ENCODE results near the gene RAG2.

RAG2 gene

DNA sequence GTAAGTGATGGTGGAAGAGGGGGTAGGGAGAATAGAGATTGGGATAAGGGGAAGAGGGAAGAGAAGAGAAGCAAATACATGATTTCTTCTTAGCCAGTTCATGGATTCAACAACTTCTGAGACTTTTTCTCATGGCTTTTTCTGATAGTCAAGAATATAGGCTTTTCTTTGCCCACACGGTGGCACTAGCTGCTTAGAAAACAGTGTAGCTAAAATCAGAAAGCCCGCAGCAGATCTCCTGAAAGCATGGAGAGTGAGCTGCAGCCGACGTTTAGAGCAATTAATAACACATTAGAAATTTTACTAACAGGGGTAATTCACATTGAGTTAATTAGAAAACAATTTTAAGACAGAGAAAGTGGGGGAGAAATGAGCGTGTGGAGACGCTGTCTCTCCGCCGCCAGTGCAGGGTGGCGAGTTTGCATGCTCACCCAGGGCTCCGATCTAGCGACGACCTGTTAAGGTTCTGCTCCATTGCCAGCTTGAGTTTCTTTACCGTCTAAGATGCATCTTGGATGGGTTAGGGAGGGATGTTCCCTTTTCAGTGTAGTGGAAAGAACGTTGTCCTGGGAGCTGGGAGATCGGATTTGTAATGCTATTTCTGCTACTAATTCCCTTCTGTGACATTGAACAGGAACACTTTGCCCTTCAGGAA lies 33.5 kb downstream of the RAG2 start (continued):
- peak; percentile 87 for TF ChIP-seq ZNF654 (tag by site-specific recombination; IDR thresholded peaks at IDR 0.05; ENCODE audit: low read depth)
- TF ChIP-seq, protein P1, sequence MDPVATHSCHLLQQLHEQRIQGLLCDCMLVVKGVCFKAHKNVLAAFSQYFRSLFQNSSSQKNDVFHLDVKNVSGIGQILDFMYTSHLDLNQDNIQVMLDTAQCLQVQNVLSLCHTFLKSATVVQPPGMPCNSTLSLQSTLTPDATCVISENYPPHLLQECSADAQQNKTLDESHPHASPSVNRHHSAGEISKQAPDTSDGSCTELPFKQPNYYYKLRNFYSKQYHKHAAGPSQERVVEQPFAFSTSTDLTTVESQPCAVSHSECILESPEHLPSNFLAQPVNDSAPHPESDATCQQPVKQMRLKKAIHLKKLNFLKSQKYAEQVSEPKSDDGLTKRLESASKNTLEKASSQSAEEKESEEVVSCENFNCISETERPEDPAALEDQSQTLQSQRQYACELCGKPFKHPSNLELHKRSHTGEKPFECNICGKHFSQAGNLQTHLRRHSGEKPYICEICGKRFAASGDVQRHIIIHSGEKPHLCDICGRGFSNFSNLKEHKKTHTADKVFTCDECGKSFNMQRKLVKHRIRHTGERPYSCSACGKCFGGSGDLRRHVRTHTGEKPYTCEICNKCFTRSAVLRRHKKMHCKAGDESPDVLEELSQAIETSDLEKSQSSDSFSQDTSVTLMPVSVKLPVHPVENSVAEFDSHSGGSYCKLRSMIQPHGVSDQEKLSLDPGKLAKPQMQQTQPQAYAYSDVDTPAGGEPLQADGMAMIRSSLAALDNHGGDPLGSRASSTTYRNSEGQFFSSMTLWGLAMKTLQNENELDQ (tag by site-specific recombination; IDR thresholded peaks at IDR 0.05; ENCODE audit: low read depth), result no peak
- TF ChIP-seq KLF7 (tag by site-specific recombination; IDR thresholded peaks at IDR 0.05; ENCODE audit: borderline replicate concordance), result no peak

DNA sequence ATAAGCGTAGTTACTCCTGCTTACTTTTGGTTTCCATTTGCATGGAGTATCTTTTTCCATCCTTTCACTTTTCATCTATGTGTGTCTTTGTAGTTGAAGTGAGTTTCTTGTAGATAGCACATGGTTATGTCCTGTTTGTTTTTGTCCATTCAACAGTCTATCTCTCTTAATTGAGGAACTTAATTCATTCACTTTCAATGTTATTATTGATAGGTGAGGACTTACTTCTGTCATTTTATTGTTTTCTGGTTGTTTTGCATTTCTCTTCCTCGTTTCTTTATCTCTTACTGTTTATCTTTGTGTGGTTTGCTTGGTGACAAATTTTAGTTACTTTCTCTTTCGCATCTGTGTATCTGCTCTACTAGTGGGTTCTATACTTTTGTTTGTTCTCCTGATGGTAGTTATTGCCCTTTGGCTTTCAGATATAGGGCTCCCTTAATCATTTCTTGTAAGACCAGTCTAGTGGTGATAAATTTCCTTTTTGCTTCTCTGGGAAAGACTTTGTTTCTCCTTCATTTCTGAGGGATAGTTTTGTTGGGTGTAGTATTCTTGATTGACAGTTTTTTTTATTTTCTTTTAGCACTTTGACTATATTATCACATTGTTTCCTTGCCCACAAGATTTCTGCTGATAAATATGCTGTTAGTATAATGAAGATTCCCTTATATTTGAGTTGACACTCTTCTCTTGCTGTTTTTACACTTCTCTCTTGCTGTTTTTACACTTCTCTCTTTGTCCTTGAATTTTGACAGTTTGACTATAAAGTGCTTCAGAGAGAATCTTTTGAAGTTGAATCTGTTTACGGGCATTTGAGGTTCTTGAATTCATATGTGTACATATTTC lies 39.2 kb downstream of the RAG2 start:
- H3K9me3 ChIP-seq (ENCODE audit: control insufficient read depth, insufficient read depth, low read depth, low read length), result no peaks in the 10 kb centered on the region
- H3K4me3 ChIP-seq (ENCODE audit: low read depth, low read length), result no peak overlapping the region
- ChIA-PET POLR2A (no interaction called here), CTCF (interaction anchor here (9.8 kb wide), 1 partner anchor 189 kb away, joined by 284 read pairs; no protein-coding TSS in a partner anchor)
- H3K27ac ChIP-seq (ENCODE audit: extremely low read depth, low read depth, low read length), result no peak overlapping the region
- H3K4me1 ChIP-seq (ENCODE audit: control insufficient read depth, insufficient read depth, low read length), result no peaks in the 10 kb centered on the region
- no peaks in the 10 kb centered on the region for H3K36me3 ChIP-seq (ENCODE audit: control insufficient read depth in 2 of 2, insufficient read depth in 1 of 2, low read length in 2 of 2)
- TF ChIP-seq ZNF248 (tag by site-specific recombination; IDR thresholded peaks at IDR 0.05) (no peak), ZNF544 (tag by site-specific recombination; IDR thresholded peaks at IDR 0.05) (no peak), ZEB2 (tag by site-specific recombination; IDR thresholded peaks at IDR 0.05) (no peak), ZNF211 (tag by site-specific recombination; IDR thresholded peaks at IDR 0.05; ENCODE audit: low read depth) (no peak), ZNF416 (tag by site-specific recombination; IDR thresholded peaks at IDR 0.05) (no peak), ZNF394 (tag by site-specific recombination; IDR thresholded peaks at IDR 0.05; ENCODE audit: borderline replicate concordance) (no peak), ZNF747 (tag by site-specific recombination; IDR thresholded peaks at IDR 0.05) (no peak), ZNF423 (tag by site-specific recombination; IDR thresholded peaks at IDR 0.05) (no peak), KLF8 (tag by site-specific recombination; IDR thresholded peaks at IDR 0.05) (no peak), ZNF169 (tag by site-specific recombination; IDR thresholded peaks at IDR 0.05) (no peak), ZNF548 (tag by site-specific recombination; IDR thresholded peaks at IDR 0.05) (no peak), ZNF146 (tag by site-specific recombination; IDR thresholded peaks at IDR 0.05) (no peak), ZNF660 (tag by site-specific recombination; IDR thresholded peaks at IDR 0.05) (no peak)
- TF ChIP-seq, protein P2, sequence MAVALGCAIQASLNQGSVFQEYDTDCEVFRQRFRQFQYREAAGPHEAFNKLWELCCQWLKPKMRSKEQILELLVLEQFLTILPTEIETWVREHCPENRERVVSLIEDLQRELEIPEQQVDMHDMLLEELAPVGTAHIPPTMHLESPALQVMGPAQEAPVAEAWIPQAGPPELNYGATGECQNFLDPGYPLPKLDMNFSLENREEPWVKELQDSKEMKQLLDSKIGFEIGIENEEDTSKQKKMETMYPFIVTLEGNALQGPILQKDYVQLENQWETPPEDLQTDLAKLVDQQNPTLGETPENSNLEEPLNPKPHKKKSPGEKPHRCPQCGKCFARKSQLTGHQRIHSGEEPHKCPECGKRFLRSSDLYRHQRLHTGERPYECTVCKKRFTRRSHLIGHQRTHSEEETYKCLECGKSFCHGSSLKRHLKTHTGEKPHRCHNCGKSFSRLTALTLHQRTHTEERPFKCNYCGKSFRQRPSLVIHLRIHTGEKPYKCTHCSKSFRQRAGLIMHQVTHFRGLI (tag by site-specific recombination; IDR thresholded peaks at IDR 0.05), result no peak
- TF ChIP-seq, protein P3, sequence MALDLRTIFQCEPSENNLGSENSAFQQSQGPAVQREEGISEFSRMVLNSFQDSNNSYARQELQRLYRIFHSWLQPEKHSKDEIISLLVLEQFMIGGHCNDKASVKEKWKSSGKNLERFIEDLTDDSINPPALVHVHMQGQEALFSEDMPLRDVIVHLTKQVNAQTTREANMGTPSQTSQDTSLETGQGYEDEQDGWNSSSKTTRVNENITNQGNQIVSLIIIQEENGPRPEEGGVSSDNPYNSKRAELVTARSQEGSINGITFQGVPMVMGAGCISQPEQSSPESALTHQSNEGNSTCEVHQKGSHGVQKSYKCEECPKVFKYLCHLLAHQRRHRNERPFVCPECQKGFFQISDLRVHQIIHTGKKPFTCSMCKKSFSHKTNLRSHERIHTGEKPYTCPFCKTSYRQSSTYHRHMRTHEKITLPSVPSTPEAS (tag by site-specific recombination; IDR thresholded peaks at IDR 0.05), result no peak
- TF ChIP-seq, protein P4, sequence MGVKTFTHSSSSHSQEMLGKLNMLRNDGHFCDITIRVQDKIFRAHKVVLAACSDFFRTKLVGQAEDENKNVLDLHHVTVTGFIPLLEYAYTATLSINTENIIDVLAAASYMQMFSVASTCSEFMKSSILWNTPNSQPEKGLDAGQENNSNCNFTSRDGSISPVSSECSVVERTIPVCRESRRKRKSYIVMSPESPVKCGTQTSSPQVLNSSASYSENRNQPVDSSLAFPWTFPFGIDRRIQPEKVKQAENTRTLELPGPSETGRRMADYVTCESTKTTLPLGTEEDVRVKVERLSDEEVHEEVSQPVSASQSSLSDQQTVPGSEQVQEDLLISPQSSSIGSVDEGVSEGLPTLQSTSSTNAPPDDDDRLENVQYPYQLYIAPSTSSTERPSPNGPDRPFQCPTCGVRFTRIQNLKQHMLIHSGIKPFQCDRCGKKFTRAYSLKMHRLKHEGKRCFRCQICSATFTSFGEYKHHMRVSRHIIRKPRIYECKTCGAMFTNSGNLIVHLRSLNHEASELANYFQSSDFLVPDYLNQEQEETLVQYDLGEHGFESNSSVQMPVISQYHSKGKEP (tag by site-specific recombination; IDR thresholded peaks at IDR 0.05), result no peak
